ENCODE data around the gene NACC2.

The NACC2 gene

DNA sequence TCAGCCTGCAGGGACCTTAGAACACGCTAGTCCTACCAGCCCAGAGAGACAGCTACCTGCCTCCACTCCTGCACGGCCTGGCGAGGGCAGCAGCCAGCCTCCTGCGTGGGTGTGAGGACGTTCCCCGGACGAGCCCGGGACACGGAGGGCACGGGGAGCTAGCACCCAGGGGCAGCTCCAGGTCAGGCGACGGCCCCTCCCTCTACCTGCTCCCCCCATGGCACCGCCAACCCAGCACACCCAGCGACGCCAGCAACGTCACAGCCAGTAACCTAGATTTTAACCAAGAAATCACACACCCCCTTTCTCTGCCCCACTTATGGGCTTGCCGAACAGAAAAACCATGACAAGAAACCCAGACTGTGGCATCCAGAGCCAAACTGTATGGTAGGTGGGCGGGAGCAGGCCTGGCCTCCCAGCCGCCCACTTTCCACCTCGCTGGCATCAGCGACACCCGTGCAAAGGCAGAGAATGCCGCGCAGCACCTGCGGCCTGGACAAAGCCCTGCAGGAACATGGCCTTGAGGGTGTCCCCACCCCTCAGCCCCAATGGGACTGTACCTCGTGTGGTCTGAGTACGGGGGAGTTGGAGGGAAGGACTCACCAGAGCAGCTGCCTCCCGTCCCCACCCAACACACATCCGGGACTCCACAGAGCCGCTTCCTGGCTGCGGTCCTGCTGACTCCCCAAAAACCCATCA is 47.9 kb downstream of the NACC2 start:
- Histone ChIP-seq H3K36me3 (ENCODE audit: control insufficient read depth, insufficient read depth, low read length) (no peaks in the 10 kb centered on the region), H3K27me3 (replicated peaks; ENCODE audit: control insufficient read depth, insufficient read depth, low read length) (no peaks in the 10 kb centered on the region; the same call in 1 of the 2 replicates), H3K4me3 (replicated peaks; ENCODE audit: low read depth, low read length) (no peak overlapping the region)
- TF ChIP-seq, protein P1, sequence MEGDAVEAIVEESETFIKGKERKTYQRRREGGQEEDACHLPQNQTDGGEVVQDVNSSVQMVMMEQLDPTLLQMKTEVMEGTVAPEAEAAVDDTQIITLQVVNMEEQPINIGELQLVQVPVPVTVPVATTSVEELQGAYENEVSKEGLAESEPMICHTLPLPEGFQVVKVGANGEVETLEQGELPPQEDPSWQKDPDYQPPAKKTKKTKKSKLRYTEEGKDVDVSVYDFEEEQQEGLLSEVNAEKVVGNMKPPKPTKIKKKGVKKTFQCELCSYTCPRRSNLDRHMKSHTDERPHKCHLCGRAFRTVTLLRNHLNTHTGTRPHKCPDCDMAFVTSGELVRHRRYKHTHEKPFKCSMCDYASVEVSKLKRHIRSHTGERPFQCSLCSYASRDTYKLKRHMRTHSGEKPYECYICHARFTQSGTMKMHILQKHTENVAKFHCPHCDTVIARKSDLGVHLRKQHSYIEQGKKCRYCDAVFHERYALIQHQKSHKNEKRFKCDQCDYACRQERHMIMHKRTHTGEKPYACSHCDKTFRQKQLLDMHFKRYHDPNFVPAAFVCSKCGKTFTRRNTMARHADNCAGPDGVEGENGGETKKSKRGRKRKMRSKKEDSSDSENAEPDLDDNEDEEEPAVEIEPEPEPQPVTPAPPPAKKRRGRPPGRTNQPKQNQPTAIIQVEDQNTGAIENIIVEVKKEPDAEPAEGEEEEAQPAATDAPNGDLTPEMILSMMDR (IDR thresholded peaks at IDR 0.05; ENCODE audit: insufficient read depth, low read length, poor library complexity, severe bottlenecking), result no peak
- DNase-seq (ENCODE audit: extremely low read depth, insufficient read length), result no peak

DNA sequence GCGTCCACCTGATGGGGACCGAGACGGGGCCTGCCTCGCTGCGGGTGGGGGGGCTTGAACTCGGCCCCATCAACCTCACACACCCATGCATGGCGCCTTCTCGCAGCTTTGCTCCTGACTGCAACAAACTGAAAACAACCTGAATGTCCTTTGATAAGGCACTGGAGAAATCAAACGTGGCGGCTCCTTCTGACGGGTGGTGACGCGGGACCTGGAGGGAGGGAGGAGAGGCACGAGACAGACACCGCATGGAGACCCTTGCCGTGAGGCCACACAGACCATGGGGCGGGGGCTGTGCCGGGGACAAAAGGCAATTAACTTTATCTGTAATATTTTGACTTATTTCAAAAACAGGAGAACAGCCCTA is 48.6 kb downstream of the NACC2 start:
- TF ChIP-seq, protein P1 (IDR thresholded peaks at IDR 0.05; ENCODE audit: insufficient read depth, low read length, poor library complexity, severe bottlenecking), result no peak
- no peaks in the 10 kb centered on the region; the same call in 1 of the 2 replicates for H3K27me3 ChIP-seq (replicated peaks; ENCODE audit: control insufficient read depth, insufficient read depth, low read length)
- no peak for DNase-seq (ENCODE audit: extremely low read depth, insufficient read length)
- H3K4me3 ChIP-seq (replicated peaks; ENCODE audit: low read depth, low read length), result no peak overlapping the region
- H3K36me3 ChIP-seq (ENCODE audit: control insufficient read depth, insufficient read depth, low read length), result no peaks in the 10 kb centered on the region

- TF ChIP-seq, protein P1 (IDR thresholded peaks at IDR 0.05; ENCODE audit: insufficient read depth, low read length, poor library complexity, severe bottlenecking), result no peak
- DNase-seq (ENCODE audit: extremely low read depth, insufficient read length), result no peak
- H3K4me3 ChIP-seq (replicated peaks; ENCODE audit: low read depth, low read length), result no peak overlapping the region
- H3K36me3 ChIP-seq (ENCODE audit: control insufficient read depth, insufficient read depth, low read length), result no peaks in the 10 kb centered on the region
- no peaks in the 10 kb centered on the region for H3K27me3 ChIP-seq (replicated peaks; ENCODE audit: control insufficient read depth, insufficient read depth, low read length)
Observed at GRCh38 chr9:136045595-136046553, 49.2 kb downstream of the NACC2 start.

DNA sequence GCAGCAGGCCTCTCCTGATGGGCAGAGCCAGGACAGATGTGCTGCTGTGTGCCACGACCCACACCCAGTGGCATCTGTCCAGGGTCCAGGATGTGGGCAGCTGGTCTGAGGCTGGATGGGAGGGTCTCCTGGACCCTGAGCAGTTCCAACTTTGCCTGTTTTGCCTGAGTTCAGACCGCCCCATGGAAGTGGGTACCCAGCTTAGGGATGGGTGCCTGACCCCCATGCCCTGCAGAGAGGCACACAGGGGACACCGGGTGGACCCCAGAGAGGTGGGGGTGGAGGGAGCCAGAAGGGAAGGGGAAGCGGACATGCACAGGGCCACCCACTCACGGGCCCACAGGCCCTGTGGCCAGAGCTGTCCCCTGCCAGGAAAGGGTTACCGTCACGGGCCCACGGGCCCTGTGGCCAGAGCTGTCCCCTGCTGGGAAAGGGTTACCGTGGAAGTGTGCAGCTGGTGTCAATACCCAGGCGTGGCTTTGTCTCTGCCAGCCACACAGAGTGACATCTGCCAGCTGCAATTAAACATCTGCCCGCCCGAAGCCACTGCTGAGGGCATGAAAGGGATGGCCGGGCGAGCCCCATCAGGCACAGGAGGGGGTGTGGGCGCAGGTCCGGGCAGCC is 50.0 kb downstream of the NACC2 start:
- DNase-seq (ENCODE audit: extremely low read depth, insufficient read length), result no peak
- H3K4me3 ChIP-seq (replicated peaks; ENCODE audit: low read depth, low read length), result no peak overlapping the region

DNA sequence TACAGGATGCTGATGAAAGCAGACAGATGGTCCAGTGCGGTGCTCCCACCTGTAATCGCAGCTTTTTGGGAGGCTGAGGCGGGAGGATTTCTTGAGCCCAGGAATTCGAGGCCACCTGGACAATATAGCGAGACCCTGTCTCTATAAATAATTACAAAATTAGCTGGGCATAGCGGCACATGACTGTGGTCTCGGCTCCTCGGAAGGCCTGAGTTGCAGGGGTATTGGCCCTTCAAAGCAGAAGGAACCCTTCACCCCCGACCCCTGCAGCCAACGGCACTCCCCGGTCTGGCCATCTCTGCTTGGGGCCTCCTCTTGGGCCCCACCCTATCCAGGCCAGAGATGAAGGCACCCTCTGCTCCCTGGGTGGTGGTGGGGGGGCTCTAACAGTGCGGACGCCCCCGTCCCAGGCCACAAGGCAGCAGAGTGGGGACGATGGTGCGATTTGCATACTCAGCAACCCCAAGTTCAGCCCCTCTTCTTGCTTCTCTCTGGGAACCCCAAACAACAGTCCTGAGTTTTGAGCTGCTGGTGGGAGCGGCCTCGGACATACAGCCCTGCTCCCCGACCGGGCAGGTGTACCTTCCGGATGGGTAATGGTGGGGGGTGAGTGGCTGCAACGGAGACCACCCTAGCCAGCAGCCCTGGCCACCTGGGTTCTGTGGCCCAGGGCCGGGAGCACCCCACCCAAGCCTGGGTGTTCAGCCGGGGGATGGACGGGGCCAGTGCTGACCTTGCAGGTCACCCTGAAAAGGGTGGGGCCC is 50.7 kb downstream of the NACC2 start:
- H3K36me3 ChIP-seq (ENCODE audit: control insufficient read depth, insufficient read depth, low read length), result no peaks in the 10 kb centered on the region

More for the DNA sequence above, 50.0 kb downstream of the NACC2 start:
- no peaks in the 10 kb centered on the region for H3K36me3 ChIP-seq (ENCODE audit: control insufficient read depth, insufficient read depth, low read length)
- TF ChIP-seq, protein P1 (IDR thresholded peaks at IDR 0.05; ENCODE audit: insufficient read depth, low read length, poor library complexity, severe bottlenecking), result no peak
- no peaks in the 10 kb centered on the region for H3K27me3 ChIP-seq (replicated peaks; ENCODE audit: control insufficient read depth, insufficient read depth, low read length)

More for the DNA sequence above, 50.7 kb downstream of the NACC2 start:
- TF ChIP-seq, protein P1 (IDR thresholded peaks at IDR 0.05; ENCODE audit: insufficient read depth, low read length, poor library complexity, severe bottlenecking), result no peak
- no peak overlapping the region for H3K4me3 ChIP-seq (replicated peaks; ENCODE audit: low read depth, low read length)
- H3K27me3 ChIP-seq (replicated peaks; ENCODE audit: control insufficient read depth, insufficient read depth, low read length), result no peaks in the 10 kb centered on the region
- no peak for DNase-seq (ENCODE audit: extremely low read depth, insufficient read length)

Measured in GM06990 (cell line).